ENCODE measurements around the gene HMCN1.

The HMCN1 gene

DNA sequence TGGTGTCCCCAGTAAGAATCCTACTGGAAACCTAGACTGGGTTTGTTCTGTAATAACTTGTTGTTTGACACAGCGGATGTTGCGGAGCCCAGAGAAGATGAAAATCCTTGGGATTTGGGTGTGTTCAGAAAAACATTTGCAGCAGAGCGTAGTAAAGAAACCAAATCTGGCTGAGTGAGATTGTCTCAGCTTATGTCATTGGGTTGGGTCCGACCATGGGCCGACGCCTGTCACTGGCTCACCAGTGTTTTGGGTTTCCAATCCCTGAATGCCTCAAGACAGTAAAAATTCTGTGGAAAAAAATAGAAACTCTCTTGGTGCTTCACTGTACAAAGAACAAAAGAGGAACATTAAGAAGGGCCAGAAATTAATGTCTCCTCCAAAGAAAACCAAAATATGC, 494.6 kb downstream of the HMCN1 start:
- H3K27ac Mint-ChIP-seq: no peak overlapping the region
- ATAC-seq (ENCODE audit: low read depth) (no peak), DNase-seq (ENCODE audit: low spot score in 2 of 2) (no peak)
- no peaks in the 10 kb centered on the region for H3K36me3 Mint-ChIP-seq
- peaks cover 3% of the 10 kb centered on the region for H3K27me3 Mint-ChIP-seq
- H3K4me3 Mint-ChIP-seq: no peak overlapping the region
- no peaks in the 10 kb centered on the region for H3K4me1 Mint-ChIP-seq
- no peaks in the 10 kb centered on the region for H3K9me3 Mint-ChIP-seq

DNA sequence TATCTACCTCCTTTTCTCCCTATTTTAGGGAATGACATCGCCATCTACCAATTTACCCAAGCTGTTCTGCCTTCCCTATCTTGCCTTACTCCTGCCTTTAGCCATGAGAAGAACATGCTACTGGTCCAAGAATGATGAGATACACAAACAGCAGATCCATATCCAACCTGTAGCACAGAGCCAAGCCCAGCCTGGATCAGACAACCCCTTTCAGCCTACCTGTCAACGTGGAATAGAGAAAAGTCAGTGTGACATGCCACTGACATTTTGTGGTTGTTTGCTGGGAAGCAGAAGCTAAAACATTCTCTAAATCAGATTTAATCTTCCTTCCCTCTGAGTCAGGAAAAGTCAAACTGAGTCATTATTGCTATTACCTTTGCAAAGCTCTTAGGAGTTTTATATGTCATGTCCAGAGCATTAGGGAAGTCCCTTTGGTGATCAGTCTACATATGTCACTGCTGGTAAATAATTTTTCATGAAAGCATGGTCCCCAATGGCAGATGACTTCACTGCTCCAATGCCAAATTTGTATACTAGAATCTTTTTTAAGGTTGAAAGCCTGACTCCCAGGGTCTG, 497.8 kb downstream of the HMCN1 start:
- no peak overlapping the region for H3K4me3 Mint-ChIP-seq
- no peaks in the 10 kb centered on the region for H3K9me3 Mint-ChIP-seq
- ATAC-seq (ENCODE audit: low read depth) (no peak), DNase-seq (ENCODE audit: low spot score in 2 of 2) (no peak)
- H3K36me3 Mint-ChIP-seq: no peaks in the 10 kb centered on the region
- H3K27ac Mint-ChIP-seq: no peak overlapping the region
- peaks cover 3% of the 10 kb centered on the region for H3K27me3 Mint-ChIP-seq
- H3K4me1 Mint-ChIP-seq: no peaks in the 10 kb centered on the region

- no peaks in the 10 kb centered on the region for H3K4me1 Mint-ChIP-seq
- H3K36me3 Mint-ChIP-seq: no peaks in the 10 kb centered on the region
- DNase-seq (ENCODE audit: low spot score in 2 of 2) (no peak), ATAC-seq (ENCODE audit: low read depth) (no peak)
- H3K27me3 Mint-ChIP-seq: peaks cover 5% of the 10 kb centered on the region
- H3K9me3 Mint-ChIP-seq: no peaks in the 10 kb centered on the region
- H3K27ac Mint-ChIP-seq: no peak overlapping the region
- H3K4me3 Mint-ChIP-seq: no peak overlapping the region
Measured at GRCh38 chr1:186234976-186235686, 500.9 kb downstream of the HMCN1 start.

DNA sequence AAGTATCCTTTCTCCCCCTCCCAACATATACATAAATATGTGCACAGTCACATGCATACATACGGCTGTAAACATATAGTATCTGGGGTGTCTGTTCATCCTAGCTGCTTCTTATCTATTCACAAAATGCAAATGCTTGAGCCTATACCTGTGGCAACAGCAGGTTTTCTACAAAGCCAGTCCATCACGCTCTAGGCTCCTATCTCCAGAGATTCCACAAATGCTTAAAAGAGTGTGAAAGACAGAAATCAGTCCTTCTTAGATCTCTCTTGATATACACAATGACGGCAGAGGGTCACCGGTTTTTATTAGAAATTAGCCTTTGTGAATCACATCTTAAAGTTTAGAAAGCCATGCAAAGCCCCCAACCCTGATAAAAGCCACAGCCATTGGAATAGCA, 501.5 kb downstream of the HMCN1 start:
- DNase-seq (ENCODE audit: low spot score in 2 of 2) (no peak), ATAC-seq (ENCODE audit: low read depth) (no peak)
- Mint-ChIP-seq H3K36me3 (no peaks in the 10 kb centered on the region), H3K4me3 (no peak overlapping the region), H3K27me3 (peaks cover 3% of the 10 kb centered on the region), H3K9me3 (no peaks in the 10 kb centered on the region), H3K27ac (no peak overlapping the region), H3K4me1 (no peaks in the 10 kb centered on the region)

DNA sequence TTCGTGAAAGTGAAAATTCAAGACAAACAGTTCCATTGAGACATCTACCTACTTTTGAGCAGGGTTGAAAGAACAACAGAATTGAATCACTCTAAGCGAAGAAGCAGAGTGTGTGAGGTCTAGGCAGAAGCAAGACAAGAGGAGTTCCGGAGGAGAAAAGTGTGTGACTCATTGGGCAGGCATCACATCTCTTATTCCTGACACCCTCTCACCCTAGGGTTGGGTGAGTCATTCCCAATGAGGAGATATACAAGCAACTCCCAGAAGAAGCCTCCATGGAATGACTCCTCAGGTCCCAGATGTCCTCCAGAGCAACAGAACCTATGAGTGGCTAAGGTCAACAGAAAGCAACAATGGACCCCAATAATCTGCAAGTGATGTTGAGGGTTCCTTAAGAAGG, 502.7 kb downstream of the HMCN1 start:
- DNase-seq (ENCODE audit: low spot score in 2 of 2) (no peak), ATAC-seq (ENCODE audit: low read depth) (no peak)
- no peak overlapping the region for H3K4me3 Mint-ChIP-seq

GRCh38 chr1:186239171-186239570, 505.0 kb downstream of the HMCN1 start:
- Mint-ChIP-seq H3K36me3 (no peaks in the 10 kb centered on the region), H3K9me3 (no peaks in the 10 kb centered on the region), H3K27ac (no peak overlapping the region), H3K27me3 (peaks cover 2% of the 10 kb centered on the region), H3K4me1 (no peaks in the 10 kb centered on the region), H3K4me3 (no peak overlapping the region)
- DNase-seq (ENCODE audit: low spot score in 2 of 2): no peak
- ATAC-seq (ENCODE audit: low read depth): no peak

More for the DNA sequence above, 502.7 kb downstream of the HMCN1 start:
- H3K4me1 Mint-ChIP-seq: no peaks in the 10 kb centered on the region
- no peaks in the 10 kb centered on the region for H3K9me3 Mint-ChIP-seq
- no peaks in the 10 kb centered on the region for H3K36me3 Mint-ChIP-seq
- H3K27ac Mint-ChIP-seq: no peak overlapping the region
- peaks cover 3% of the 10 kb centered on the region for H3K27me3 Mint-ChIP-seq

- no peaks in the 10 kb centered on the region for H3K4me1 Mint-ChIP-seq
Measured at GRCh38 chr1:186240436-186240835, 506.2 kb downstream of the HMCN1 start.

More at GRCh38 chr1:186240436-186240835, 506.2 kb downstream of the HMCN1 start:
- H3K9me3 Mint-ChIP-seq: no peaks in the 10 kb centered on the region
- ATAC-seq (ENCODE audit: low read depth) (no peak), DNase-seq (ENCODE audit: low spot score in 2 of 2) (no peak)
- H3K27me3 Mint-ChIP-seq: peaks cover 3% of the 10 kb centered on the region
- no peak overlapping the region for H3K4me3 Mint-ChIP-seq
- no peaks in the 10 kb centered on the region for H3K36me3 Mint-ChIP-seq
- no peak overlapping the region for H3K27ac Mint-ChIP-seq
